Thyroid gland (tissue), 4 donors: ENCODE results near the gene MRPL54.

Experiments
- POLR2A ChIP-seq, 2 donors: fragments of 450-650 bp; IDR thresholded peaks; one replicate each; pipeline ENCODE4 v1.6.1; 2017; ENCODE audit warnings: antibody characterized with exemption in 2 of 2, mild to moderate bottlenecking in 2 of 2, moderate library complexity in 1 of 2
- TF ChIP-seq, protein P1 (sequence below), 6 experiments: fragments of 200-600 bp in 3 of 6; fragments of 450-650 bp in 3 of 6; sonication (generic) in 3 of 6; IDR thresholded peaks; one replicate each; pipeline ENCODE4 v1.5.1; 2016 to 2019; ENCODE audit warnings: antibody characterized with exemption in 6 of 6, mild to moderate bottlenecking in 2 of 6, inconsistent platforms in 1 of 6, moderate library complexity in 1 of 6

DNA sequence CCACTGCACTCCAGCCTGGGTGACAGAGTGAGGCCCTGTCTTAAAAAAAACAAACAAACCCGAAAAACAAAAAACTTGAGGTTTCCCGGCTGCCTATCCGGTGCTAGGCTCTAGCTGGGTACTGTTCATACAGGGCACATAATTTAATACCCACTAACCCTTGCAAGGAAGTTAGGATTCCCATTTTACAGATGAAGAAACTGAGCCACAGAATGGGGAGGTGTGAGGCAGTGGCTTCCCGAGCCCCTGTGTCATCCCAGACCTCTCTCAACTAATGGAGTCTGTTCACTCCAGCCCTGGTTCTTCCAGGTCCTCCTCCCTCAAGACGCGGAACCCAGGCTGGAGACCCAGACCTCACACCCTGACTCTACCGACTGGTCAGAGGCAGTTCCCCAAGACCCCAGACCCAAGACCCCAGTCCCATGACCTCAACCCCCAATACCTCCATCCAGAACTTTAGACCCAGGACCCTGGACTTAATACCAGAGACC lies 1.6 kb upstream of the MRPL54 start:
- TF ChIP-seq, protein P1, sequence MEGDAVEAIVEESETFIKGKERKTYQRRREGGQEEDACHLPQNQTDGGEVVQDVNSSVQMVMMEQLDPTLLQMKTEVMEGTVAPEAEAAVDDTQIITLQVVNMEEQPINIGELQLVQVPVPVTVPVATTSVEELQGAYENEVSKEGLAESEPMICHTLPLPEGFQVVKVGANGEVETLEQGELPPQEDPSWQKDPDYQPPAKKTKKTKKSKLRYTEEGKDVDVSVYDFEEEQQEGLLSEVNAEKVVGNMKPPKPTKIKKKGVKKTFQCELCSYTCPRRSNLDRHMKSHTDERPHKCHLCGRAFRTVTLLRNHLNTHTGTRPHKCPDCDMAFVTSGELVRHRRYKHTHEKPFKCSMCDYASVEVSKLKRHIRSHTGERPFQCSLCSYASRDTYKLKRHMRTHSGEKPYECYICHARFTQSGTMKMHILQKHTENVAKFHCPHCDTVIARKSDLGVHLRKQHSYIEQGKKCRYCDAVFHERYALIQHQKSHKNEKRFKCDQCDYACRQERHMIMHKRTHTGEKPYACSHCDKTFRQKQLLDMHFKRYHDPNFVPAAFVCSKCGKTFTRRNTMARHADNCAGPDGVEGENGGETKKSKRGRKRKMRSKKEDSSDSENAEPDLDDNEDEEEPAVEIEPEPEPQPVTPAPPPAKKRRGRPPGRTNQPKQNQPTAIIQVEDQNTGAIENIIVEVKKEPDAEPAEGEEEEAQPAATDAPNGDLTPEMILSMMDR (IDR thresholded peaks at IDR 0.05), result no peak
- no peak for TF ChIP-seq POLR2A (IDR thresholded peaks at IDR 0.05)
